Prostate gland (tissue), 2 donors: Measurements from ENCODE around the gene PRH2. TPM values are rescaled to one million over a fixed set of nuclear protein-coding genes. Genes with fewer than 3 reads are reported as not detected.

Experiments used
- DNase-seq: peaks from one replicate; pipeline ENCODE4 v3.0.0-alpha.2; 2019; ENCODE audit warnings: low spot score
- H3K27ac ChIP-seq, 2 donors: fragments of 200-600 bp; sonication (generic); 2 replicates each; pipeline ENCODE4 v1.5.1; 2017 to 2019
- H3K27me3 ChIP-seq: fragments of 200-600 bp; sonication (generic); replicated peaks from 2 replicates; pipeline ENCODE4 v1.5.1; 2019; ENCODE audit not compliant: insufficient read depth
- H3K36me3 ChIP-seq, 2 donors: fragments of 200-600 bp; sonication (generic); 1 replicate in 1 of 2; 2 replicates in 1 of 2; pipeline versions ENCODE4 v1.5.1 to v1.8.1; 2017 to 2019
- H3K4me1 ChIP-seq: fragments of 200-600 bp; sonication (generic); replicated peaks from 2 replicates; pipeline ENCODE4 v1.5.1; 2019
- H3K4me3 ChIP-seq, 2 donors: fragments of 200-600 bp; sonication (generic); 2 replicates each; pipeline ENCODE4 v1.5.1; 2017 to 2019
- H3K9me3 ChIP-seq: fragments of 200-600 bp; sonication (generic); 2 replicates; pipeline ENCODE4 v1.5.1; 2017
- POLR2A ChIP-seq: fragments of 450-650 bp; IDR thresholded peaks from one replicate; pipeline ENCODE4 v1.6.1; 2016; ENCODE audit warnings: antibody characterized with exemption, mild to moderate bottlenecking
- POLR2AphosphoS5 ChIP-seq: sonication (generic); formaldehyde crosslinking; IDR thresholded peaks from one replicate; pipeline ENCODE4 v1.6.1; 2017; ENCODE audit warnings: antibody characterized with exemption
- WGBS: methylation state at CpG from one replicate; pipeline ENCODE4 v1.1.5; 2018; 5-methylcytosine and 5-hydroxymethylcytosine counted together
- intact Hi-C: fragments of 100-400 bp; cut with DNase I; formaldehyde crosslinking; loops from one replicate; pipeline ENCODE4 v1.14.2; 2022
- total RNA-seq, 2 donors: library from RNA; depleted of rRNA; stranded (reverse); fragments of >200 nt; gene quantifications; one replicate each; pipeline ENCODE4 v1.1.0, GENCODE V29; 2016
- TF ChIP-seq, protein P1 (sequence below), 4 experiments: fragments of 200-600 bp in 2 of 4; fragments of 450-650 bp in 2 of 4; sonication (generic) in 2 of 4; IDR thresholded peaks; 1 replicate in 3 of 4; 2 replicates in 1 of 4; pipeline ENCODE4 v1.5.1; 2016 to 2019; ENCODE audit warnings: antibody characterized with exemption in 4 of 4, mild to moderate bottlenecking in 2 of 4, moderate library complexity in 2 of 4

PRH2 gene
- total RNA-seq, 2 donors from 2014 or later: 1.8 TPM; not detected in 1

DNA sequence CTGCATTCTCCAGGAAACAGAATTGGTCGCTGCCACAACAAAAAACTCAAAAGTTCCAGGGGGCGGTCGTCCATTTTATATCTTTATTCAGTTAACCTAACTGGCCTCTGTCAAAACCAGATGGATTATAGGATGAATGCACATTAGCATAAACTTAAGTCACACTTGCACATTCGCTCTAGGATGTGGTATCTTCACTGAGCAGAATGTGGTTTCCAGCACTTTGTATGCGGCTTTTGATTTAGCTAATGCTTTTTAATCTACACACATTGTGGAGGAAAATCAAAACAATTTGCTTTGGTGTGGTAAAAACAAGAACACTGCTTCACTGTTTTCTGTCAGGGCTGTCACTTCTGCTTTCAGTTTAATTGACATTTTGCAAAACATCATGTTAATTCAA lies 53.2 kb downstream of the PRH2 start:
- TF ChIP-seq, protein P1, sequence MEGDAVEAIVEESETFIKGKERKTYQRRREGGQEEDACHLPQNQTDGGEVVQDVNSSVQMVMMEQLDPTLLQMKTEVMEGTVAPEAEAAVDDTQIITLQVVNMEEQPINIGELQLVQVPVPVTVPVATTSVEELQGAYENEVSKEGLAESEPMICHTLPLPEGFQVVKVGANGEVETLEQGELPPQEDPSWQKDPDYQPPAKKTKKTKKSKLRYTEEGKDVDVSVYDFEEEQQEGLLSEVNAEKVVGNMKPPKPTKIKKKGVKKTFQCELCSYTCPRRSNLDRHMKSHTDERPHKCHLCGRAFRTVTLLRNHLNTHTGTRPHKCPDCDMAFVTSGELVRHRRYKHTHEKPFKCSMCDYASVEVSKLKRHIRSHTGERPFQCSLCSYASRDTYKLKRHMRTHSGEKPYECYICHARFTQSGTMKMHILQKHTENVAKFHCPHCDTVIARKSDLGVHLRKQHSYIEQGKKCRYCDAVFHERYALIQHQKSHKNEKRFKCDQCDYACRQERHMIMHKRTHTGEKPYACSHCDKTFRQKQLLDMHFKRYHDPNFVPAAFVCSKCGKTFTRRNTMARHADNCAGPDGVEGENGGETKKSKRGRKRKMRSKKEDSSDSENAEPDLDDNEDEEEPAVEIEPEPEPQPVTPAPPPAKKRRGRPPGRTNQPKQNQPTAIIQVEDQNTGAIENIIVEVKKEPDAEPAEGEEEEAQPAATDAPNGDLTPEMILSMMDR (IDR thresholded peaks at IDR 0.05): no peak
- no peak for TF ChIP-seq POLR2A
- no peak for TF ChIP-seq POLR2AphosphoS5
- intact Hi-C loops: no loop called here
- no peak overlapping the region for H3K27ac ChIP-seq
- no peaks in the 10 kb centered on the region for H3K27me3 ChIP-seq
- H3K4me1 ChIP-seq: no peaks in the 10 kb centered on the region
- DNase-seq: no peak
- 95% methylated on average over 5 of the region's 5 CpGs for WGBS
- H3K9me3 ChIP-seq: no peaks in the 10 kb centered on the region
- H3K36me3 ChIP-seq: no peaks in the 10 kb centered on the region
- H3K4me3 ChIP-seq: no peak overlapping the region

Other genes starting within 250 kb of the PRH2 start
- 100 to 1,000 TPM; 197 to 358 TPM for gene YBX3, start 205.9 kb upstream of the PRH2 start, total RNA-seq
- not detected for gene TAS2R7, start 126.6 kb upstream of the PRH2 start, total RNA-seq
- gene TAS2R8, start 122.0 kb upstream of the PRH2 start, total RNA-seq: not detected
- not detected for gene TAS2R9, start 119.1 kb upstream of the PRH2 start, total RNA-seq
- gene TAS2R10, start 102.9 kb upstream of the PRH2 start, total RNA-seq: under 1 TPM in 1 of 2 donors, not detected in 1; 0.41 TPM
- 10 to 100 TPM in 1 of 2 donors, 1 to 10 TPM in 1; 7.9 to 66.9 TPM for gene PRR4, start 79.8 kb upstream of the PRH2 start, total RNA-seq
- gene PRH1, start 45.0 kb upstream of the PRH2 start, total RNA-seq: 10 to 100 TPM in 1 of 2 donors, 1 to 10 TPM in 1; 5.3 to 64.4 TPM
- gene TAS2R13, start 19.7 kb upstream of the PRH2 start, total RNA-seq: 1 to 10 TPM; 1.1 to 1.4 TPM
- gene TAS2R14, start 10.0 kb downstream of the PRH2 start, total RNA-seq: 1 to 10 TPM; 2.1 to 3.7 TPM
- 1 to 10 TPM in 1 of 2 donors, not detected in 1; 2.7 TPM for gene TAS2R50, start 57.7 kb downstream of the PRH2 start, total RNA-seq
- gene TAS2R20, start 69.1 kb downstream of the PRH2 start, total RNA-seq: 1 to 10 TPM; 1.2 to 3.6 TPM
- gene TAS2R19, start 93.4 kb downstream of the PRH2 start, total RNA-seq: 1 to 10 TPM; 1.2 to 6.1 TPM
- 1 to 10 TPM in 1 of 2 donors, under 1 TPM in 1; 0.59 to 5.1 TPM for gene TAS2R31, start 102.2 kb downstream of the PRH2 start, total RNA-seq
- 1 to 10 TPM; 1.9 to 2.0 TPM for gene TAS2R46, start 133.1 kb downstream of the PRH2 start, total RNA-seq
- gene TAS2R43, start 163.1 kb downstream of the PRH2 start, total RNA-seq: 1 to 10 TPM in 1 of 2 donors, under 1 TPM in 1; 0.36 to 3.6 TPM
- gene TAS2R30, start 205.4 kb downstream of the PRH2 start, total RNA-seq: 1 to 10 TPM; 1.5 to 3.7 TPM
- gene SMIM10L1, start 242.0 kb downstream of the PRH2 start, total RNA-seq: 10 to 100 TPM in 1 of 2 donors, 1 to 10 TPM in 1; 9.8 to 10.8 TPM